Thyroid gland (tissue), 4 donors: ENCODE measurements around the gene EPHB4.

Experiments
- POLR2A ChIP-seq, 2 donors: fragments of 450-650 bp; IDR thresholded peaks; one replicate each; pipeline ENCODE4 v1.6.1; 2017; ENCODE audit warnings: antibody characterized with exemption in 2 of 2, mild to moderate bottlenecking in 2 of 2, moderate library complexity in 1 of 2
- TF ChIP-seq, protein P1 (sequence below), 6 experiments: fragments of 200-600 bp in 3 of 6; fragments of 450-650 bp in 3 of 6; sonication (generic) in 3 of 6; IDR thresholded peaks; one replicate each; pipeline ENCODE4 v1.5.1; 2016 to 2019; ENCODE audit warnings: antibody characterized with exemption in 6 of 6, mild to moderate bottlenecking in 2 of 6, inconsistent platforms in 1 of 6, moderate library complexity in 1 of 6

DNA sequence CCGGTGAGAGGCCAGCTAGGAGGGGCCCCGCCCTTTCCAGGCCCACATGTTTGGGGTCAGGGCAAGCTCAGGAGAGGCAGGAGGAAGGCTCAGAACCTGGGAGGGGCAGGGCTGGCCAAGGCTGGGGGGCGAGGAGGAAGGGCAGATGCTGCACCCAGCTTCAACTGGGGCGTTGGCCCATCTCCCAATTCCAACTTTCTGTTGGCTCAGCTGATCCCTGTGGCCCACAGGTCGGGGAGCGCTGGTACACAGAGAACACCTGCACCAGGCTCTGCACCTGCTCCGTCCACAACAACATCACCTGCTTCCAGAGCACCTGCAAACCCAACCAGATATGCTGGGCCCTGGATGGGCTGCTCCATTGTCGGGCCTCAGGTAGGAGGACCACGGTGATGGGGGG, 53.8 kb downstream of the EPHB4 start:
- TF ChIP-seq POLR2A (IDR thresholded peaks at IDR 0.05), result no peak
- TF ChIP-seq, protein P1, sequence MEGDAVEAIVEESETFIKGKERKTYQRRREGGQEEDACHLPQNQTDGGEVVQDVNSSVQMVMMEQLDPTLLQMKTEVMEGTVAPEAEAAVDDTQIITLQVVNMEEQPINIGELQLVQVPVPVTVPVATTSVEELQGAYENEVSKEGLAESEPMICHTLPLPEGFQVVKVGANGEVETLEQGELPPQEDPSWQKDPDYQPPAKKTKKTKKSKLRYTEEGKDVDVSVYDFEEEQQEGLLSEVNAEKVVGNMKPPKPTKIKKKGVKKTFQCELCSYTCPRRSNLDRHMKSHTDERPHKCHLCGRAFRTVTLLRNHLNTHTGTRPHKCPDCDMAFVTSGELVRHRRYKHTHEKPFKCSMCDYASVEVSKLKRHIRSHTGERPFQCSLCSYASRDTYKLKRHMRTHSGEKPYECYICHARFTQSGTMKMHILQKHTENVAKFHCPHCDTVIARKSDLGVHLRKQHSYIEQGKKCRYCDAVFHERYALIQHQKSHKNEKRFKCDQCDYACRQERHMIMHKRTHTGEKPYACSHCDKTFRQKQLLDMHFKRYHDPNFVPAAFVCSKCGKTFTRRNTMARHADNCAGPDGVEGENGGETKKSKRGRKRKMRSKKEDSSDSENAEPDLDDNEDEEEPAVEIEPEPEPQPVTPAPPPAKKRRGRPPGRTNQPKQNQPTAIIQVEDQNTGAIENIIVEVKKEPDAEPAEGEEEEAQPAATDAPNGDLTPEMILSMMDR (IDR thresholded peaks at IDR 0.05), result no peak
